Mesothelial cell of epicardium (in vitro differentiated cells): ENCODE measurements around the gene ABLIM3. TPM values are rescaled to one million over a fixed set of nuclear protein-coding genes. Genes with fewer than 3 reads are reported as not detected.

Experiments used
- DNase-seq, 2 experiments: peaks; one replicate each; pipeline ENCODE4 v3.0.0; 2021; ENCODE audit warnings: low spot score in 2 of 2; ENCODE audit not compliant: unreplicated experiment in 2 of 2
- H3K27ac Mint-ChIP-seq: 2 replicates; pipeline ENCODE4 v1.8.0; 2021; ENCODE audit warnings: mixed read lengths
- H3K27me3 Mint-ChIP-seq: 2 replicates; pipeline ENCODE4 v1.8.0; 2021; ENCODE audit warnings: low read depth, mixed read lengths
- H3K36me3 Mint-ChIP-seq: 2 replicates; pipeline ENCODE4 v1.8.0; 2021; ENCODE audit warnings: mixed read lengths
- H3K4me1 Mint-ChIP-seq: 2 replicates; pipeline ENCODE4 v1.8.0; 2021; ENCODE audit warnings: mixed read lengths
- H3K4me3 Mint-ChIP-seq: 2 replicates; pipeline ENCODE4 v1.8.0; 2021; ENCODE audit warnings: mild to moderate bottlenecking, moderate library complexity, mixed read lengths
- H3K9me3 Mint-ChIP-seq: 2 replicates; pipeline ENCODE4 v1.8.0; 2021; ENCODE audit warnings: mixed read lengths
- total RNA-seq: library from RNA; stranded (reverse); gene quantifications from 3 replicates; pipeline ENCODE4 v1.2.1, GENCODE V29; 2021
- TF ChIP-seq, protein P1 (sequence below): fragments of 200-600 bp; sonication (generic); IDR thresholded peaks from one replicate; pipeline ENCODE4 v1.5.0; 2021; ENCODE audit warnings: antibody characterized with exemption; ENCODE audit not compliant: unreplicated experiment

Gene ABLIM3
- total RNA-seq, 1 donor from 2014 or later, result 0.27 TPM

DNA sequence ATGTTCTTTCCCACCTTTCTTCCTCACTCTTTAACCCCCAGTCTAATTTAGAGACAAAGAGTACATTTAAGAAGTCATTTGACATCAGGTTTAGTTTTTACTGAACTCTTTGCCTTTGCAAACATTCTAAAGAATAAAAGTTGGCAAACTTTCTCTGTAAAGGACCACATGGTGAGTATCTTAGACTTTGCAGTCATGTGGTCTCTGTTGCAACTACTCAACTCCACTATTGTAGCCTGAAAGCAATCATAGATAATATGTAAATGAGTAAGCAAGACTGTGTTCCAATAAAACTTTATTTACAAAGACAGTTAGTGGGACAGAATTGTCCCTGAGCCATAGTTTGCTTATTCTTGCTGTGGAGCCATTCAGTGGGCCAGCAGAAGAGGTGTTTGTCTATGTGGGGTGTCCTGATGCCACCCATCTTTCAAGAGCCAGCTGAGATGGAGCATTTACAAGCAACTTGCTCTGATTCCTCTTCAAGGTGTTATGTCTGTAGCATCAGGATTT, 25.4 kb downstream of the ABLIM3 start:
- no peaks in the 10 kb centered on the region for H3K4me1 Mint-ChIP-seq
- TF ChIP-seq, protein P1, sequence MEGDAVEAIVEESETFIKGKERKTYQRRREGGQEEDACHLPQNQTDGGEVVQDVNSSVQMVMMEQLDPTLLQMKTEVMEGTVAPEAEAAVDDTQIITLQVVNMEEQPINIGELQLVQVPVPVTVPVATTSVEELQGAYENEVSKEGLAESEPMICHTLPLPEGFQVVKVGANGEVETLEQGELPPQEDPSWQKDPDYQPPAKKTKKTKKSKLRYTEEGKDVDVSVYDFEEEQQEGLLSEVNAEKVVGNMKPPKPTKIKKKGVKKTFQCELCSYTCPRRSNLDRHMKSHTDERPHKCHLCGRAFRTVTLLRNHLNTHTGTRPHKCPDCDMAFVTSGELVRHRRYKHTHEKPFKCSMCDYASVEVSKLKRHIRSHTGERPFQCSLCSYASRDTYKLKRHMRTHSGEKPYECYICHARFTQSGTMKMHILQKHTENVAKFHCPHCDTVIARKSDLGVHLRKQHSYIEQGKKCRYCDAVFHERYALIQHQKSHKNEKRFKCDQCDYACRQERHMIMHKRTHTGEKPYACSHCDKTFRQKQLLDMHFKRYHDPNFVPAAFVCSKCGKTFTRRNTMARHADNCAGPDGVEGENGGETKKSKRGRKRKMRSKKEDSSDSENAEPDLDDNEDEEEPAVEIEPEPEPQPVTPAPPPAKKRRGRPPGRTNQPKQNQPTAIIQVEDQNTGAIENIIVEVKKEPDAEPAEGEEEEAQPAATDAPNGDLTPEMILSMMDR, result no peak
- peaks cover 44% of the 10 kb centered on the region for H3K27me3 Mint-ChIP-seq
- H3K36me3 Mint-ChIP-seq, result no peaks in the 10 kb centered on the region
- H3K4me3 Mint-ChIP-seq, result no peak overlapping the region
- DNase-seq, result no peak
- no peaks in the 10 kb centered on the region for H3K9me3 Mint-ChIP-seq
- no peak overlapping the region for H3K27ac Mint-ChIP-seq

DNA sequence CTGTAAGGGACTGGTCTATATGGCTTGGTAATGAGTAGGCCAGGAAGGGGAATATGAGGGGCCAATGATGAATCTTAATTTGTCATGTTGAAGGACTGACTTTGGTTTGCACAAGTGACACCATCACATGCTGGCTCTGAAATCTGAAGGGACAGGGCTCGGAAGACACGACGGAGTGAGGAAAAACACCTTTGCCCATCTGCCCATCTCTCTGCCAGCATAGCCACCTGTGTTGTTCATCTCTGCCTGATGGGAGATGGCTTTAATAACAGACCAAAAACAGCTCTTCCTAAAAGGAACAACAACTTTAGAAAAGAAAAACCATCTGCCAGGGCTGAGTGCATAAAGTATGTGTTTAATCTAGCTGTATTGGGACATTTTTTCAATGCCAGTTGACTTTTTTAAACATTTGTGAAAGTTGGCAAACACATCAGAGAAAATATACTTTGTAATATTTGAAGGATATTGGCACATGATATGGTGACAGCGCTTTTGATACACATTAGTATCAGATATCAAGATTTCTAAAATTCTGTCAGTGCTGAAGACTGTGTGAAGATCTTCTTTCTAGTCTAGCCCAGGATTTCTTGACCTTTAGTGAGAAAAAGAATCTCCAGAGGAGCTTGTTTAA, 27.1 kb downstream of the ABLIM3 start:
- TF ChIP-seq, protein P1, result no peak
- H3K27ac Mint-ChIP-seq, result no peak overlapping the region
- DNase-seq, result no peak
- no peaks in the 10 kb centered on the region for H3K9me3 Mint-ChIP-seq
- no peaks in the 10 kb centered on the region for H3K36me3 Mint-ChIP-seq
- H3K27me3 Mint-ChIP-seq, result peaks cover 45% of the 10 kb centered on the region
- no peak overlapping the region for H3K4me3 Mint-ChIP-seq
- no peaks in the 10 kb centered on the region for H3K4me1 Mint-ChIP-seq

DNA sequence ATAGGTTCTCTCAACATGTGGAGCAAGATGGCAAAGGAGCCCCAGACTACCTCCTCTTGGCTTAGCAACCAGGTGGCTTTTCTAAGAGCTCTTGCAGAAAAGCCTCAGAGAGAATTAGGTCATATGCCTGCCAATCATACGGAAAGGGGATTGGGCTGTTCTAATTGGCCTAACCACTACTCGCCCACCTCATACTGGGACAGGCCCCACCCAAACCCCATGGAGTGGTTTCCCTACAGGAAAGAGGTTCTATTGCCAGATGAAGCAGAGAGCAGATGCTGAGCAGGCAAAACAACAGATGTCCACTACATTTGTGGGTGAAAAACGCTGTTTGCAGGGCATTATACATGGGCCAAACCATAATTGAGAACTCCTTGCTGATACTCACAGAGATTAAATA, 29.0 kb downstream of the ABLIM3 start:
- Mint-ChIP-seq H3K36me3 (no peaks in the 10 kb centered on the region), H3K27me3 (peaks cover 45% of the 10 kb centered on the region), H3K9me3 (no peaks in the 10 kb centered on the region), H3K4me3 (no peak overlapping the region), H3K27ac (no peak overlapping the region), H3K4me1 (no peaks in the 10 kb centered on the region)
- no peak for DNase-seq
- TF ChIP-seq, protein P1, result no peak

DNA sequence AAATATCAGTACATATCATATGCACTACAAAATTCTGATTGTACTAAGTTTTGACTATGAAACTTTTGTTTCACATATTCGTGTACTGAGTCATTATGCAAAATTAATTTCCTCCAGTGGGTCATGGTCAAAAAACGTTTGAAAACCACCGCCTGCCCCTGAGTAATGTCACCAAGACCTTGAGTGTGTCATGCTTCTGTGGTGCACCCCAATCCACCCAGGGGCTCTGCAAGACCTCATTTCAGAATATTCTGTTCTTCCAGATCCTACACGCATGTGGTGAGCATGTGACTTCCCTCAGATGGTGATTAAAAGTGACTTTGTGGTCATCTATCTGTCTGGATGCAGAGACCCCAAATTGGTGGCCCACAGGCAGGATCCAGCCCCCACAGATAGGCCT, 31.0 kb downstream of the ABLIM3 start:
- DNase-seq, result no peak
- Mint-ChIP-seq H3K27ac (no peak overlapping the region), H3K36me3 (no peaks in the 10 kb centered on the region), H3K9me3 (no peaks in the 10 kb centered on the region), H3K4me3 (no peak overlapping the region), H3K4me1 (no peaks in the 10 kb centered on the region), H3K27me3 (peaks cover 40% of the 10 kb centered on the region)
- TF ChIP-seq, protein P1, result no peak

DNA sequence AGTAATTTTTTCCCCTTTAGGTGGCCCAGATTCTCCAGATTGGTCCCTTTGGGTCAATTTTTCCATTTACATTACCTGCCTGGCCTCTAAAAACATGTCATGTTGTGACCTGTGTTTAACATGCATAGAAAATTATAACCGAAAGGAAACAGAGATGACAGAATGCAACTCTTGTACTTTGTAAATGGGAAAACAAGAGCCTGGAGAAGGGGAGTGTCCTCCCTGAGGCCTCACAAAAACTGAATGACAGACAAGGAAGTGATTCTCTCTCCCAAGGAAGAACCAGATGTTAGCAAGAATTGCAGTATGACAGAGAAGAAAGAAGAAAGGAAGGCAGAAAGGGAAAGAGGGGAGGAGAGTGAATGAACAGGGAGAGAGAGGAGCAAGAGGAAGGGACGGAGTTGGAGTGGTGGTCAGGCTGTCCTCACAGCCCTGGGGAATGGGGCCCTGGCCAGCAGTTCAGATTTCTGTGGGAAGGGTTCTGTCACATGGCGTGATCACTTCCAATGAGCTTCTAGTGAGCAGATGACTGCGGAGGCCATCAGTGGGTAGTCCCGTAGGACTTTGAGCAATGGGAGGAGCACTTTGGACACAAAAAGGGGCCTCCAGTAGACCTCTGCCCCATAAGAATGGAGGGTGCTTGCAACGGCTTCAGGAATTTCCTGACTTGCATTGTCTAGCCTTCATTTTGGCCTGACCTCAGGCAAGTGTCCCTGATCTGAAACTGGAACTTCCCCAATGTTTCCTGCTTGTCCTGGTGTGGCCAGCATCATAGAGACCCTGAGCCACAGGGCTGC, 31.6 kb downstream of the ABLIM3 start:
- Mint-ChIP-seq H3K36me3 (no peaks in the 10 kb centered on the region), H3K27ac (no peak overlapping the region), H3K9me3 (no peaks in the 10 kb centered on the region), H3K27me3 (peaks cover 35% of the 10 kb centered on the region), H3K4me1 (no peaks in the 10 kb centered on the region), H3K4me3 (no peak overlapping the region)
- DNase-seq, result no peak
- TF ChIP-seq, protein P1, result no peak
